Left renal cortex interstitium (tissue), 4 donors: ENCODE data around the gene FMO2. TPM values are rescaled to one million over a fixed set of nuclear protein-coding genes. Genes with fewer than 3 reads are reported as not detected.
"Not testable (repeated sequence)": the region's sequence is repeated elsewhere in the genome, so short reads cannot be mapped to it uniquely, and the experiment has no call there.

Source experiments
- DNase-seq, 4 donors: peaks; one replicate each; pipeline ENCODE4 v3.0.0-alpha.2; 2013; ENCODE audit warnings: low read depth in 4 of 4, low spot score in 2 of 4, missing footprints in 1 of 4
- polyA plus RNA-seq, 4 donors: library from polyadenylated mRNA; unstranded; fragments of 120-200 nt; gene quantifications; one replicate each; pipeline ENCODE4 v1.2.1, GENCODE V29; 2013; ENCODE audit not compliant: insufficient read length in 4 of 4

Gene FMO2
- polyA plus RNA-seq, 4 donors = 0.52 to 1.7 (median 1.4) TPM

GRCh38 chr1:171217658-171218443, 32.8 kb downstream of the FMO2 start:
- DNase-seq = no peak

GRCh38 chr1:171218661-171219060, 33.6 kb downstream of the FMO2 start:
- DNase-seq = no peak

- no peak for DNase-seq
Observed at GRCh38 chr1:171219346-171220080, 34.4 kb downstream of the FMO2 start.

- DNase-seq = no peak
Observed at GRCh38 chr1:171220081-171220420, 35.0 kb downstream of the FMO2 start.

GRCh38 chr1:171220581-171221054, 35.5 kb downstream of the FMO2 start:
- peak in 2 of 4 donors; percentile 36 to 47 for DNase-seq

GRCh38 chr1:171221665-171222591, 36.8 kb downstream of the FMO2 start:
- no peak for DNase-seq

- DNase-seq = peak in 3 of 4 donors; percentile 19 to 33 (median 28)
Observed at GRCh38 chr1:171222936-171223335, 37.8 kb downstream of the FMO2 start.

- DNase-seq = not testable (repeated sequence)
Observed at GRCh38 chr1:171224257-171224656, 39.2 kb downstream of the FMO2 start.

GRCh38 chr1:171226747-171227370, 41.8 kb downstream of the FMO2 start:
- DNase-seq = no peak

GRCh38 chr1:171231326-171231725, 46.2 kb downstream of the FMO2 start:
- no peak for DNase-seq

GRCh38 chr1:171233183-171233582, 48.1 kb downstream of the FMO2 start:
- no peak for DNase-seq

- not testable (repeated sequence) for DNase-seq
Observed at GRCh38 chr1:171236231-171236630, 51.1 kb downstream of the FMO2 start.

- no peak for DNase-seq
Observed at GRCh38 chr1:171243878-171244277, 58.8 kb downstream of the FMO2 start.

- no peak for DNase-seq
Observed at GRCh38 chr1:171245458-171246064, 60.5 kb downstream of the FMO2 start.

GRCh38 chr1:171247501-171247900, 62.4 kb downstream of the FMO2 start:
- DNase-seq = no peak

- no peak for DNase-seq
Observed at GRCh38 chr1:171248302-171248701, 63.2 kb downstream of the FMO2 start, which contains the start of gene FMO1. TSS of gene FMO1 (plus strand) at chr1:171248494. CDS start at chr1:171258088, 9,594 bp downstream.

GRCh38 chr1:171248841-171249240, 63.7 kb downstream of the FMO2 start:
- DNase-seq = no peak

- no peak for DNase-seq
Observed at GRCh38 chr1:171250263-171250662, 65.2 kb downstream of the FMO2 start.

GRCh38 chr1:171251042-171251951, 66.2 kb downstream of the FMO2 start:
- no peak for DNase-seq
